SK-N-SH treated with all-trans-retinoic acid at 6 μM for 48 hours (cell line): ENCODE data around the gene GPALPP1.

Experiments used
- ATAC-seq: fragments of 200-7000 bp; cut with Tn5 transposase; 3 replicates; pipeline ENCODE4 v1.9.1; 2020; ENCODE audit warnings: mild to moderate bottlenecking, moderate library complexity
- ARNTL ChIP-seq: fragments of 450-650 bp; formaldehyde crosslinking; IDR thresholded peaks from 2 replicates; pipeline ENCODE4 v1.5.0; 2020; ENCODE audit warnings: low read depth, mild to moderate bottlenecking, moderate library complexity, borderline replicate concordance
- BACH2 ChIP-seq: fragments of 250-450 bp; sonication (Bioruptor Pico); IDR thresholded peaks from 2 replicates; pipeline ENCODE4 v1.9.0; 2021; ENCODE audit warnings: mild to moderate bottlenecking, borderline replicate concordance
- CSDC2 ChIP-seq: fragments of 250-450 bp; sonication (Bioruptor Pico); IDR thresholded peaks from 2 replicates; pipeline ENCODE4 v1.5.0; 2020; ENCODE audit warnings: mild to moderate bottlenecking, moderate library complexity
- CSRNP3 ChIP-seq: fragments of 250-450 bp; sonication (Bioruptor Pico); IDR thresholded peaks from 2 replicates; pipeline ENCODE4 v1.5.1; 2021; ENCODE audit warnings: mild to moderate bottlenecking, moderate library complexity
- ESRRG ChIP-seq: fragments of 250-450 bp; sonication (Bioruptor Pico); IDR thresholded peaks from 2 replicates; pipeline ENCODE4 v1.6.1; 2021; ENCODE audit warnings: mild to moderate bottlenecking
- GLIS3 ChIP-seq: fragments of 250-450 bp; sonication (Bioruptor Pico); IDR thresholded peaks from 2 replicates; pipeline ENCODE4 v1.5.0; 2020; ENCODE audit warnings: mild to moderate bottlenecking, moderate library complexity
- ISL1 ChIP-seq: fragments of 250-450 bp; sonication (Bioruptor Pico); IDR thresholded peaks from 2 replicates; pipeline ENCODE4 v2.1.2; 2022; ENCODE audit warnings: mild to moderate bottlenecking, moderate library complexity
- OSR1 ChIP-seq: fragments of 250-450 bp; sonication (Bioruptor Pico); IDR thresholded peaks from 2 replicates; pipeline ENCODE4 v1.8.0; 2022; ENCODE audit warnings: moderate library complexity, mild to moderate bottlenecking, inconsistent platforms
- PATZ1 ChIP-seq: fragments of 250-450 bp; sonication (Bioruptor Pico); IDR thresholded peaks from 2 replicates; pipeline ENCODE4 v1.8.0; 2020; ENCODE audit warnings: mild to moderate bottlenecking, moderate library complexity, borderline replicate concordance
- POU6F1 ChIP-seq: fragments of 250-450 bp; sonication (Bioruptor Pico); IDR thresholded peaks from 2 replicates; pipeline ENCODE4 v1.8.0; 2021; ENCODE audit warnings: low read depth, mild to moderate bottlenecking, moderate library complexity, borderline replicate concordance
- PPARA ChIP-seq: fragments of 250-450 bp; sonication (Bioruptor Pico); IDR thresholded peaks from 2 replicates; pipeline ENCODE4 v1.5.0; 2020; ENCODE audit warnings: mild to moderate bottlenecking, borderline replicate concordance
- RARB ChIP-seq: fragments of 250-450 bp; sonication (Bioruptor Pico); IDR thresholded peaks from 2 replicates; pipeline ENCODE4 v1.8.0; 2021; ENCODE audit warnings: mild to moderate bottlenecking, moderate library complexity
- TCF4 ChIP-seq: fragments of 250-450 bp; sonication (Bioruptor Pico); IDR thresholded peaks from 2 replicates; pipeline ENCODE4 v1.8.0; 2021; ENCODE audit warnings: mild to moderate bottlenecking, moderate library complexity, borderline replicate concordance
- TOX ChIP-seq: fragments of 250-450 bp; sonication (Bioruptor Pico); IDR thresholded peaks from 2 replicates; pipeline ENCODE4 v1.8.0; 2021; ENCODE audit warnings: mild to moderate bottlenecking, moderate library complexity, borderline replicate concordance
- TSHZ2 ChIP-seq: fragments of 250-450 bp; sonication (Bioruptor Pico); IDR thresholded peaks from 2 replicates; pipeline ENCODE4 v1.5.0; 2020; ENCODE audit warnings: mild to moderate bottlenecking, moderate library complexity
- ZC3H10 ChIP-seq: fragments of 250-450 bp; sonication (Bioruptor Pico); IDR thresholded peaks from 2 replicates; pipeline ENCODE4 v1.5.1; 2021; ENCODE audit warnings: mild to moderate bottlenecking, moderate library complexity
- ZFP30 ChIP-seq: fragments of 450-650 bp; formaldehyde crosslinking; IDR thresholded peaks from 2 replicates; pipeline ENCODE4 v1.5.0; 2022; ENCODE audit warnings: mild to moderate bottlenecking, moderate library complexity
- ZNF565 ChIP-seq: fragments of 450-650 bp; formaldehyde crosslinking; conservative IDR thresholded peaks from 2 replicates; pipeline ENCODE4 v1.5.0; 2020; ENCODE audit warnings: low read depth, mild to moderate bottlenecking, moderate library complexity
- ZNF8 ChIP-seq: fragments of 450-650 bp; formaldehyde crosslinking; IDR thresholded peaks from 2 replicates; pipeline ENCODE4 v1.5.0; 2020; ENCODE audit warnings: mild to moderate bottlenecking, moderate library complexity

Gene GPALPP1

GRCh38 chr13:44972956-44973581 is 16.3 kb upstream of the GPALPP1 start:
- ATAC-seq: peak; percentile 36; the same call in 1 of the 3 replicates
- no peak for TF ChIP-seq RARB (CRISPR knock-in tag)
- TF ChIP-seq ESRRG: no peak

- ATAC-seq: no peak; the same call in 2 of the 3 replicates
- TF ChIP-seq OSR1 (CRISPR knock-in tag): no peak
- TF ChIP-seq, all 23 proteins: peak for 0
Measured at GRCh38 chr13:44974056-44974793, 15.1 kb upstream of the GPALPP1 start.

- TF ChIP-seq OSR1 (CRISPR knock-in tag) (no peak), CSDC2 (no peak), POU6F1 (no peak), TCF4 (CRISPR knock-in tag) (no peak), ISL1 (CRISPR knock-in tag) (no peak), BACH2 (CRISPR knock-in tag) (no peak), PPARA (no peak), ZNF8 (CRISPR knock-in tag) (no peak), TOX (CRISPR knock-in tag) (no peak), RARB (CRISPR knock-in tag) (no peak), ESRRG (no peak), ZC3H10 (CRISPR knock-in tag) (no peak), PATZ1 (CRISPR knock-in tag) (no peak), CSRNP3 (CRISPR knock-in tag) (no peak), ZNF565 (no peak), TSHZ2 (CRISPR knock-in tag) (no peak), ZFP30 (CRISPR knock-in tag) (no peak)
- ATAC-seq: no peak
Measured at GRCh38 chr13:44976196-44976595, 13.1 kb upstream of the GPALPP1 start.

GRCh38 chr13:44976949-44977583 is 12.3 kb upstream of the GPALPP1 start:
- ATAC-seq: no peak
- TF ChIP-seq ISL1 (CRISPR knock-in tag) (no peak), CSRNP3 (CRISPR knock-in tag) (no peak), ESRRG (no peak), RARB (CRISPR knock-in tag) (no peak), POU6F1 (no peak), OSR1 (CRISPR knock-in tag) (no peak), ARNTL (CRISPR knock-in tag) (no peak), GLIS3 (CRISPR knock-in tag) (no peak), ZNF8 (CRISPR knock-in tag) (no peak)
